Right renal pelvis (tissue), 4 donors: ENCODE results near the gene SIAE. TPM values are rescaled to one million over a fixed set of nuclear protein-coding genes. Genes with fewer than 3 reads are reported as not detected.
"Not testable (repeated sequence)": the region's sequence is repeated elsewhere in the genome, so short reads cannot be mapped to it uniquely, and the experiment has no call there.

Source experiments
- DNase-seq, 4 donors: peaks; one replicate each; pipeline ENCODE4 v3.0.0-alpha.2; 2013; ENCODE audit warnings: low read depth in 4 of 4, low spot score in 3 of 4, missing footprints in 1 of 4
- polyA plus RNA-seq, 4 donors: library from polyadenylated mRNA; unstranded; fragments of 120-200 nt; gene quantifications; one replicate each; pipeline ENCODE4 v1.2.1, GENCODE V29; 2013; ENCODE audit not compliant: insufficient read length in 4 of 4

The SIAE gene
- polyA plus RNA-seq, 4 donors, result 32.1 to 36.4 (median 35.9) TPM

DNA sequence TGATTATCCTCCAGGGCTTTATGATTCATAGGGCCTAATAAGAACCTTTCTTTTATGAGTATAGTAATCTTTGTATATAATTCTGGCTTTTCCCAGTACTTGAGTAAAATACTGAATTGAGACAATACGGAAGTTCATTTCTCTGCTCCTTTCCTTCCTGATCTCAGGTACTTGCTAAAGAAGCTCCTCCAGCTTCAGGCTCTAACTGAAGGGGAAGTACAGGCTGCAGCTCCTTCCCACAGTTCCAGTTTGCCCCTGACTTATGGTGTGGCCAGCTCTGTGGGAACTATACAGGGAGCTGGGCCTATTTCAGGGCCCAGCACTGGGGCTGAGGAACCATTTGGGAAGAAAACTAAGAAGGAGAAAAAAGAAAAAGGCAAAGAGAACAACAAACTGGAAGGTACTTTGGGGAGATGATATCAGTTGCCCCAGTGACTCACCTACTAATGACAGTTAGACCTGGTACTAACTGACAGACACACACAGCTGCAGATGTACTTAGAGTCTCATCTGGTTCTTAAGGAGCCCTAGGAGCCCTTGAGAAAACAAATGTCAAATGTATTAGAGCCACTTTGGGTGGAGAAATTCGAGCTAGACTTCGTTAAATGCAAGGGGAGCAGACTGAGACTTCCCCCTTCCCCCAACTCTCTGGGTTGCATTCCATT is 47.9 kb downstream of the SIAE start:
- DNase-seq, result no peak

DNA sequence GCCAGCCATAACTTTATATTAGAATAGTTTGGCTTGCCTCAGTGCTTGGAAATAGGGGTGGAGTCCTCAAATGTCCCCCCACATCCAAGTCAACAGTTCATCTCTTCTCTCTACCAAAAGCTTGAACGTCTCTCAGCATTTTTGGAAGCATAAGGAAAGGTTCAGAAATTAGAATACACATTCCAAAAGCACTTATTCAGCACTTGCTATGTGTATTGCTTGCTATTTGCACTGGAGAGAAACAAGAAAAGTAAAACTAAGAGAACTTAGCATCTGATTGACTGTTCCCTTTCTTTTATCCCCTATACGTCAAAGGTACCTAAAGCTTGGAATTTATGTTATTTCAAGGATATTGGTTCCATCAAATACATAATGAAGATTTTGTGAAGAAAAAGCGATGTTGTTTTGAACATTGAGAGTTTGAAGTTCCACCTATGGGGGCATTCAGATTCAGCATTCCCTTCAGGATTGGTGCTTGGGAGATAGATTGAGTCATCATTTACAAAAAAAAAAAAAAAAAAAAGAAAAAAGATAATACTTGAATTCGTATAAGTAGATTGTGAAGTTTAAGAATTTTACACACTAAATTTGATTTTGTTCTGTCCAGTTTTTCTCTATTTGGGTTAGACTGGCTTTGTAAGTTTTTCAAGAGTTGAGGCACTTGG is 49.5 kb downstream of the SIAE start:
- DNase-seq, result no peak

DNA sequence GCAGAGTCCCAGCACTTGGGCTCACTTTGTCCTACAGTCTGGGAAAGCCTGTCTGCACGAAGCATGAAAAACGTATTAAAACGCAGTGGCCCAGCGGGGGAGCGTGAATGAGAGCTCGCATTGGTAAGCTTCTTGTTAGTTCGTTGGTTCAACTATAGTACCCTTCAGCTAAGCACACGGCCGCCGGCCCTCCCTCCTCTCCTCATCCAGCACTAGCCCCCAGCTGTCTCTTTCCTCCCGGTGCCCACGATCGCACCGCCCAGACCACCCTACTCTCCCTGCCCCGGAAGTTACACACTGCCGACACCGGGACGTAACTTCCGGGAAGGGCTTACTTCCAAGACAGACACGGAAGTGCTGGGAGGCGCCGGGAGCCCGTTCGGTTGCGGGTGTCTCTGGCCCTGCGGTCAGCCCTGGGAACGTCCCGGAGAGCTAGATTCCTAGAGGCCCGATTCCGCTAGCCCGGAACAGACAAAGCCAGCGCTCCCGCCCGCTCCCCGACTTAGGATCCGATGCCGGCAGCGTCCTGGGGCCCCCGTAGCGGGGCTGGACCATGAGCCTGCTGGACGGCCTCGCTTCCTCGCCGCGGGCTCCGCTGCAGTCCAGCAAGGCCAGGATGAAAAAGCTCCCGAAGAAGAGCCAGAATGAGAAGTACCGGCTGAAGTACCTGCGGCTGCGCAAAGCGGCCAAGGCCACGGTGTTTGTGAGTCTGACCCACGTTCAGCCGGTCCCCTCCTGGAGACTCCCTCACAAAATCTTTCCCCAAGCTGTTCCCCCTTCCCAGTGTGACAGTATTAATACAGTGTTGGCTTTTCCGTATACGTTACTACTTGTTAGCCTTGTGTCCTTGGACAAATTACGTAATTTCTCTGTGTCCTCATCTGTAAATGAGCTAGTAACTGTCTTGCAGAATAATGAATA is 50.7 kb downstream of the SIAE start, which contains the start of gene TBRG1:
Gene TBRG1, plus strand, starts transcription at position 334 of the 921 bp plus-strand sequence. Its CDS starts 220 bp downstream, at position 554.
- peak; percentile 84 to 92 (median 88) for DNase-seq

DNA sequence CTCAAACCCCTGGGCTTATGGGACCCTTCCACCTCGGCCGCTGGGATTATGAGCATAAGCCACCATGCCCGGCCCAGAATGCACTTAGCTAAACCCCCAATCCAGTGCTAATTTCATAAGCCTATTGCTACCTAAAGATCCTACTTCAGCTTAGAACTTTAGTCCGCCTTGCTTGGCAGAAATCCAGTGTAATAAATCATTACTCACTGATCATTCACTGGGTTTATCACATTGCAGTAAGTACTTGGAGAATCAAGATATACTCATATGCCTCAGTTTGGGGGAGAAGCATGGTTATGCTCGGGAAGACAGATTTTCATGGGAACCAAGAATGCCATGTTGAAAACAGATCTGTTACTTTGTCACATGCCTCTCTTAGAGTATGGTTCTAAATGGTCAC is 54.7 kb downstream of the SIAE start:
- DNase-seq, result no peak

DNA sequence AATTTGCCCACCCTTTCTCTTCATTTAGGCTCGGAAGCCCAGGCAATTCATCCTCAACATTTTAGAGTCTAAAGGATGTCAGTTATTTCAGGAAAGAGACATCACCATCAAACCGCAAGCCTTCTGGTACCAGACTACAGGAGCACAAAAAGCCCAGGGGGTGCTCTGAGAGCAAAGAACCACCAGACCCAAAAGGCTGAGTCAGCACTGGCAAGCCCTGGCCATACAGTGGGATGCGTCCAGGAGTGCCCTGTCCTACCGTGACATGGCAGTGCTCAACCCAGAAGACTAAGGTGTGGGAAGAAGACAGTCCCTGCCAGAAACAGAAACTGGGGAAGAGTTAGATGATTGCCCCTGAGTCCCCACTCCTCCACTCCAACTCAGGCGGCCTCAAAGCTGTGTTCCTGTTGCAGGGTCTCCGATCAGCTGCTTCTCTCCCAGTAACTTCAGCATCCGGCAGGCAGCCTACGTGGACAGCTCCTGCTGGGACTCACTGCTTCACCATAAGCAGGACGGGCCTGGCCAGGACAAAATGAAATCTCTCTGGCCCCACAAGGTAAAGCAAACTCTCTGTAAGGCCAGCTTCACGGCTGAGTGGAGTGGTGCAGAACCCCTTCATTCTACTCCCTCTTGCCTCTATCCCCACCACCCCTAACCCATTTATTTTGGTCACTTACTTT is 60.8 kb downstream of the SIAE start:
- peak in 1 of 4 donors; percentile 12 for DNase-seq

DNA sequence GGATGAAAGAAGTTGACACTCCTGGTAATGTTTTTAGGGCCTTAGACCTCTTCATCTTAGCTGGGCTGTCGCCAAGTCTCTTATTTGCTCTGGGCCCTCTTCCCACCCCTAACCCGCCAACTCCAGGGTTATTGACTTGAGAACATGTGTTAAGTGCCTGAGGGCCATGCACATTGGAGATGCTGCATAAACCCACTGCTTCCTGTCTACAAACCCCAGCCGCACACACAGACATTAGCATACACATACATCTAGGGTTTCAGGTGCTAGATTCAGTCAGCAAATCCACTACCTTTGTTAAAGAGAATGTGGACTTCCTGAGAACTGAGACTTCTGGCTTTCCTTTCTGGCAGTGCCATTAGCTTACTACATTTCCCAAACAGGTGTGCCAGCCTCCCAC is 61.5 kb downstream of the SIAE start:
- DNase-seq, result no peak

DNA sequence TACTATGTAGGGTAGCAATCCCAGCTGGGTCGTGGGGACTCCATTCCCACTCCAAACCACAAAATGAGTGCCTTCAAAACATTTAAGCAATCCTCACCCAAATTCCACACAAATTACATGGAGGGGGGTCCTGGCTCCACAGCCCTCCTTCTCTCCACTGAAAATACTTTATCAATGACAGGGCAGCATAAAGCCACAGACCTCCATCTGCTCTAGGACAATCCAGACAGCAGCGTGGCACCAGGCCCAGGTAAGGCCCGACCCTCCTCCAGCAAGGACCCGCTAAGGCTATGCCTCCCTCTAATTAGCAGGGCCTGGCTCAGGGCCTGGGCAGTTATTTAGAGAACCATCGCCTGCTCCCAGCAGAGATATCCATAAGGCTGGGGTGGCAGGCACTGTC is 62.5 kb downstream of the SIAE start, which contains the start of gene PANX3:
Gene PANX3, plus strand, starts transcription at position 365 of the 400 bp plus-strand sequence. CDS start 129 bp downstream, outside the sequence.
- no peak for DNase-seq

DNA sequence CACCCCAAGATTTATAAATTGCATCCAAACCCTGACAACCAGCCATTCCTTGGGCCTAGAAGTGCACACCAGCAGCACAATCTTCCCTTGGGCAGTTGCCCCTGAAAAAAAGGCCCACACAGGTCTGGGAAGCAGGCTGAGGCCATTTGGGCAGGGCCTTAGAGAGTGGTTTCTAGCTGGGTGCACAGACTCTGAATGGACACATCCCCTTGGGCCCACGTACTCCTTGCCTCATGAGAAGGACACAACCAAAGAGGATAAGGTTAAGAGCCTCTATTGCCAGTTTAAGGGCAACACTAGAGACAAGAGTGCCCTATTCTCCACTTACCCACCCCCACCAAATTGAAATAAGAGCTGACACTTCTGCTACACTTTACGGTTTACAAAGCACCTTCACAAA is 63.2 kb downstream of the SIAE start:
- no peak for DNase-seq

DNA sequence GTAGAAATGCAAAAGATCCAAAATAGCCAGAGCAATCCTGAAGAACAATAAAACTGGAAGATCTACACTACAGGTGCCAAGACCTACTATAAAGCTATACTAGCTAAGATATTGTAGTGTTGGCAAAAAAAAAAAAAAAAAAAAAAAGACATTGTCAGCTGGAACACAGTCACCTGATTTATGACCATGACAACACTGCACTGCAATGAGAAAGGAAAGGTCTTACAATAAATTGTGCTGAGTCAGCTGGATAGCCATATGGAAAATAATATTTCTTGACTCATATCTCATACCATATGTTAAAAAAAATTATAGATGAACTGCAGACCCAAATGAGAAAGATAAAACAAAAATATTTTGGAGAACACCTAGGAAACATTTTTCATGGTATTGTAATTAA is 65.4 kb downstream of the SIAE start:
- DNase-seq, result no peak

DNA sequence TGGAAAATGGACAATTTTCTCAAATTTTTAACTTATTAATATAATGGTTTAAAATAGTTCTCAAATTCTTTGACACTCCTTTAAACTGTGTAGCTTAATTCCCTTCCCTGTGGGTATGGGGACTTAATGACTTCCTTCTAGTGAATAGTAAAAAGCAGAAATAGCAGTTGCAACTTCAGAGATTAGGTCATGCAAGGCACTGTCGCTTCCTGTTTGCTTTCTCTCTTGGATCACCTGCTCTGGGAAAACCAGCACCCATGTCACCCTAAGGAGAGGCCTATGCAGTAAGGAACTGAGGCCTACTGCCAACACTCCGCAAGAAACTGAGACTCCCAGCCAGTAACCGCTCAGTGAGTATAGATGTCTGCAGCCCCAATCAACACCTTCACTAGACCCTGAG is 67.8 kb downstream of the SIAE start:
- no peak for DNase-seq

DNA sequence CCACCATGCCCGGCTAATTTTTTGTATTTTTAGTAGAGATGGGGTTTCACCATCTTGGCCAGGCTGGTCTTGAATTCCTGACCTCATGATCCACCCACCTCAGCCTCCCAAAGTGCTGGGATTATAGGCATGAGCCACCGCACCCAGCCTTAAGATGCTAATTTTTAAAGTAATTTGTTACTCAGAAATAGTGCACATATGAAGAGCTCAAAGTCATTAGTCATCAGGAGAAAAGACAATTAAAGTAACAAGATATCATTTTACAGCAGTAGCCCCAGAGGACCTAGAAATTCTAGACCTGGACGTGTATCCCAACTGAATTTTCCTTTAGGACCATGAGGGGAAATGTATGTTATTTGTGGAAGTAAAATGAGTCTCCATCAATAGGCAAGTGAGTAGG is 70.8 kb downstream of the SIAE start:
- DNase-seq, result not testable (repeated sequence)

DNA sequence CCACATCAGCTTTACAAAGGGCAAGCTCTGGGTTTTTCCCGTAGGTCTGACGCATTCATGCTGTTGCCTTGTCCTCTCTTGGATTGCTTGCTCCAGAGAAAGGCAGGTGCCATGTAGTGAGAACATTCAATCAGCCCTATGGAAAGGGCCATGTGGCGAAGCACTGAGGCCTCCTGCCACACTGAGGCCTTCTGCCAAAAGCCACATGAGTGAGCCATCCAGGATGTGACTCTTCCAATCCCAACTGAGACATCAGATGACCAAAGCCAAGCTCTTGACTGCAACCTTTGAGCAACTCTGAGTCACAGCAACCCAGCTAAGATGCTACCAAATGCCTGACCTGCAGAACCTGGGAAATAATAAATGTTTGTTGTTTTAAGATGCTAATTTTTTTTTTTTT is 71.3 kb downstream of the SIAE start:
- no peak for DNase-seq

DNA sequence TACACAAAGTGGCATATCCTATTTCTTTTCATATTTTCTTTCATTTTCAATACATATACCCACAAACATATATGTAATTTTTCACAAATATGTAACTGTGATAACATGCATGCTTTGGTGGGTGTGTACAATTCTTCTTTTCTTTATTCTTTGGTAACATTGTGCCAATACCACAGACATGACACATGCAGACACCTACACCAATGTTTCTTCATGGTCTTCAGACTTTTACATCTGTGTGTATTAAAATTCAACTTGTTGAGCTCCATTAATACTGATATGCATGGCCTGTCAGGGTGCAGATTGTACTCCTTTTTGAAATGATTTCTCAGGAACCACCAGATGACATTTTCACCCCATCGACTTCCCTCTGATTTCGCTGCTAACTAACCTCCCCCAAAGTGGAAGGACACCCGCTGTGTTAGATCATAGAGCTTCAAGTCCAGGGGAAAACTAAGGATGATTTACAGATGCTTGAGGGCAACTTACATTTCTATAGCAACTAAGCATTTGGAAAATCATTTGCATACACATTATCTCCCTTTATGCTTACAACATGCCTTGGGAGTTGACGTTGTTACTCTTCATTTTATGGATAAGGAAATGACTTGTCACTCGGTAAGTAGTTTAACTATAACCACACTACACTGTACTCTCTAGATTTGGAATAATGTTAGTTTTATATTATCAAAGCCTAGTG is 72.8 kb downstream of the SIAE start:
- no peak for DNase-seq

DNA sequence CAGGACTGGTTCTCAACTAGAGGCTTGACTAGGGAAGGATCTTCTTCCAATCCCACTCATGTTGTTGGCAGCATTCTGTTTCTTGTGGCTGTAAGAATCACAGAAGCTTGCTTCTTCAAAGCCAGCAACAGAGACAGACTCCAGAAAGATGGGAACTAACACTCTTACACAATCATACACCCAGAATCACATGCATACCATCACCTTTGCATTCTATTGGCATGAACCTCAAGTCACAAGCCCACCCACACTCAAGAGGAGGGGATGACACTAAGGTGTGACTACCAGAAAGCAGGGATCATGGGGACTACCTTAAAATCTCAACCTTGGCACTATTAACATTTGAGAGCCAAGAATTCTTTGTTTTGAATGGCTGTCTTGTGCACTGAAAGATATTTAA is 75.9 kb downstream of the SIAE start:
- no peak for DNase-seq

DNA sequence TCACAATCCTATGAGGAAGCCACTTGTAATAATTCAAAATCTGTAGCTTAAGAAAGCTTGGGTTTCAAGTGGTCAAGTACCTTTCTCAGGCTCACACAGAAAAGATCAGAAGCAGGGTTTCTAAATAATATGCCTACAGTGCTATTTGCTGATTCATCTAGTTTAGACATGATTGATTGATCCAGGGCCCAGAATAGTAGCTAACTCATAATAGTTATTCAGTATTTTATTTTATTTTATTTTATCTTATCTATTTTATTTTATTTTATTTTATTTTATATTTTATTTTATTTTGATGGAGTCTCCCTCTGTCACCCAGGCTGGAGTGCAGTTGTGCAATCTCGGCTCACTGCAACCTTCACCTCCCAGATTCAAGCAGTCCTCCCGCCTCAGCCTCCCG is 78.2 kb downstream of the SIAE start:
- DNase-seq, result no peak

DNA sequence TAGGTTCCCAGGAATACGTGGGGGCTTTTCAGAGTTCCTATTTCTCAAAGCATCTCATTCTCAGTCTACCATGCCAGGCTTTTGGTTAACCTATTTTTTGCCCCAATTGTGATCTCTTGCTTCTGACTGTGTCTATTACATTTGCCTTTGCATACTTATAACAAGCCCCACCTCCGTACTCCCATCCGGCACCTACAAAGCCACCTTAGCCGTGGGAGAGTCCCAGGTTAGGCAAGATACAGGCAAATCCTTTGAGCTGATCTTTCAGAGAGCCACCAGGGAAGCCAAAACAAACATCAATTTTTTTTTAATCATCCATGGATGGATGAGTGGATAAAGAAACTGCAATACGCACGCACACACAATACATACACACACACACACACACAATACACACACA is 80.9 kb downstream of the SIAE start:
- DNase-seq, result no peak

DNA sequence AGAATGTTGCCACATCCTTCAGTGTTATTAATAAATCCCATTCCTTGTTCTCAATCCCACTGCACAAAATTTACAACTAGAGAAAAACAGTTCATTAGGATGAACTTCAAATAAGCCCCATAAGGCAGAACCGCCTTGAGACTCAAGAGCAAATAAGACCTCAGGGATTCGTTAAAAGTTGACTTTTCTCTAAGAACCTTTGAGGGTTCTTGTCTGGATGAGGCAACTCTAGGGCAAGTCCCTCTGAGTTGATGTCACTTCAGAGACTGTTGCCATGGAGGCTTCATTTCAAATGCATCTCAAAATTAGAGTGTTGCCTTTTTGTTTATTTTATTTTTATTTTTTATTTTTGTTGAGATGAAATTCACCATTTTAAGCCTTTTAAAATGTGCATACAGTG is 82.1 kb downstream of the SIAE start:
- no peak for DNase-seq

DNA sequence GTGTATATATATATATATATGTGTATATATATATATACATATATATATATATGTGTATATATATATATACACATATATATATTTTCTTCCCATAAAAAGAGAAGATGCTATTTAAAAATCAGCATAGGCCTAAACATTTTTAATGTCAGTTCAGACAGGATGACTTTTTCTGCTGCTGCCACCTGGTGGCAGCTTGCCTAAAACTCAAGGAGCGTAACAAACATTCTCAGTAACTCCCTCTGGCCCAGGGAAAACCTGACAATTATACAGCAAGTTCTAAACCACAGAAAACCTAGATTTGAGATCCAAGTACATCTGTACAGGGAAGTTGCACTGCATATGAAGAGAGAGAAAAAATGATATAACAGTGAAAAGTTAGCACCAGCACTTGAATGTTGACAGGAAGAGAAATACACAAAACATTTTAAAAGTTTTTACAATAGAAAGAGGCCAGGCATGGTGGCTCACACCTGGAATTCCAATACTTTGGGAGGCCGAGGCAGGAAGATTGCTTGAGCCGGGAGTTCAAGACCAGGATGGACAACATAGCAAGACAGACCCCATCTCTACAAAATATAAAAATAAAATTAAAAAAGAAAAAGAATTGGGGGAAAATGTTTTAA is 87.2 kb downstream of the SIAE start:
- DNase-seq, result peak; percentile 23 to 42 (median 34)

DNA sequence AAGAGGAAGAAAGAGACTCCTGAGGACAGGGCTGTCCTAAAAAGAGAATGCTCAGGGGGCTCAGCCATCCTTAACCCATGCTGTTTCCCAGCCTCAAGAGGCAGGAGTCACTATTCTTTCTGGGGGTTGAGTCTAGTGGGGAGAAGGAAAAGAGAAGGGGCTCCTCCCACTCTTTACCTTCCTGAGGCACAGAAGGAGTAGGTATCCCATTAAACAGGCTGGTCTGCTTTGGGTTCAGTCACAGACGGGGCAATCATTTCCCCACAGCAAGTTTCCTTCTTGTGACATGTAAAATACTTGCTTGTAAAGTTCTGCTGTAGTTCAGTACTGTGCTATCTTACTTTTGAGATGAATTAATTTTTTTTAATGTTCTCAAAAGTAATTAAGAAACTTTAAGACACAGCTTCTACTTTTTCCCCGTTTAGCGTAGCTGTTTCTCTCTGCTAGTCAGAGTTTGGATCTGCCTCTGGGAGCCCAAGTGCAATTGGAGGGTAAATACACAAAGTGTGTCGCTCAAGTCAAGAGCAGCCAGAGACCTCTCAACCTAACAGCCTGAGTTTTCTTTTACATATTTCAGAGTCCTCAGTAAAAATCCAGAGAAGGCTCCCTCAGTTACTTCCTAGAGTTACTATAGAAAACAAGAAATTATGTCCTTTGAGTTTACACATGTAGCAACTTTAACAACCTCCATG is 88.7 kb downstream of the SIAE start:
- no peak for DNase-seq
